Peyer's patch (tissue), 4 donors: ENCODE results near the gene APPL1.

Experiments
- CTCF ChIP-seq, 6 experiments: fragments of 450-650 bp in 4 of 6; fragments of 200-600 bp in 2 of 6; sonication (generic) in 1 of 6; IDR thresholded peaks; one replicate each; pipeline ENCODE4 v1.5.1; 2017 to 2019; ENCODE audit warnings: antibody characterized with exemption in 6 of 6, mild to moderate bottlenecking in 3 of 6, moderate library complexity in 1 of 6
- POLR2A ChIP-seq, 2 donors: fragments of 450-650 bp; IDR thresholded peaks; one replicate each; pipeline ENCODE4 v1.5.1; 2017; ENCODE audit warnings: antibody characterized with exemption in 2 of 2, mild to moderate bottlenecking in 2 of 2, moderate library complexity in 2 of 2

DNA sequence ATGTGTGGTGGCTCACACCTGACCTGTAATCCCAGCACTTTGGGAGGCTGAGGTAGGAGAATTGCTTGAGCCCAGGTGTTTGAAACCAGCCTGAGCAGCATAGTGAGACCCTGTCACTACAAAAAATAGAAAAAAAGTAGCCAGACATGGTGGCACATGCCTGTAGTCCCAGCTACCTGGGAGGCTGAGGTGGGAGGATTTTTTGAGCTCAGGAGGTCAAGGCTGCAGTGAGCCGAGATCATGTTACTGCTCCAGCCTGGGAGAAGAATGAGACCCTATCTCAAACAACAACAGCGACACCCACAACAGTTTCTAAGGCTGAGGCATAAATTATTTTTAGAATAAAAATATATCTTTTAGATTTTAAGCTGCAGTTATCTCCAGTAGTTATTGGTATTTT, 6.3 kb downstream of the APPL1 start:
- TF ChIP-seq CTCF (IDR thresholded peaks at IDR 0.05) = no peak
- no peak for TF ChIP-seq POLR2A (IDR thresholded peaks at IDR 0.05)
